Bronchial epithelial cell (primary cell): ENCODE data around the gene LMNTD2. TPM values are rescaled to one million over a fixed set of nuclear protein-coding genes. Genes with fewer than 3 reads are reported as not detected.

Source experiments
- DNase-seq: peaks from one replicate; pipeline ENCODE4 v3.0.0-alpha.2; 2010; ENCODE audit warnings: low read depth
- FAIRE-seq: peaks from 2 replicates; lab custom pipeline; 2011; peaks lifted over from hg19 to GRCh38; lab: Jason Lieb, UNC
- H3K27me3 ChIP-seq: 2 replicates; pipeline ENCODE4 v1.5.1; 2011; ENCODE audit warnings: low read length; ENCODE audit not compliant: control insufficient read depth, insufficient read depth
- H3K36me3 ChIP-seq: 2 replicates; pipeline ENCODE4 v1.5.1; 2011; ENCODE audit warnings: low read length; ENCODE audit not compliant: control insufficient read depth, insufficient read depth
- H3K4me3 ChIP-seq: 2 replicates; pipeline ENCODE4 v1.5.1; 2011; ENCODE audit warnings: mild to moderate bottlenecking, low read depth, low read length, control low read depth
- CTCF ChIP-seq: IDR thresholded peaks from 2 replicates; pipeline ENCODE4 v1.5.1; 2011; ENCODE audit warnings: mild to moderate bottlenecking, moderate library complexity, low read length, control low read depth, inconsistent platforms; ENCODE audit not compliant: insufficient read depth, severe bottlenecking
- total RNA-seq: library from RNA; depleted of rRNA; stranded (reverse); fragments of >200 nt; gene quantifications from 2 replicates; pipeline ENCODE4 v1.2.1, GENCODE V29; 2014

Gene LMNTD2
- total RNA-seq, 1 donor from 2014 or later = 1.1 TPM

GRCh38 chr11:573146-573759 lies 12.7 kb upstream of the LMNTD2 start:
- Histone ChIP-seq H3K4me3 (no peak overlapping the region), H3K36me3 (peaks cover 2% of the 10 kb centered on the region), H3K27me3 (no peaks in the 10 kb centered on the region)
- TF ChIP-seq CTCF = no peak
- FAIRE-seq (no peak), DNase-seq (no peak)

- no peak for DNase-seq
- Histone ChIP-seq H3K4me3 (no peak overlapping the region), H3K27me3 (no peaks in the 10 kb centered on the region), H3K36me3 (peaks cover 5% of the 10 kb centered on the region)
- no peak for FAIRE-seq
- TF ChIP-seq CTCF = no peak
Observed at GRCh38 chr11:571802-572185, 11.3 kb upstream of the LMNTD2 start.

GRCh38 chr11:569158-569885 lies 8.8 kb upstream of the LMNTD2 start:
- Histone ChIP-seq H3K36me3 (peaks cover 10% of the 10 kb centered on the region), H3K4me3 (peak overlapping the region; percentile 57), H3K27me3 (no peaks in the 10 kb centered on the region)
- DNase-seq (no peak), FAIRE-seq (no peak)
- TF ChIP-seq CTCF = no peak

GRCh38 chr11:568306-569157 lies 8.0 kb upstream of the LMNTD2 start:
- DNase-seq (peak; percentile 83), FAIRE-seq (no peak)
- peaks cover 15% of the 10 kb centered on the region for H3K36me3 ChIP-seq
- no peak for TF ChIP-seq CTCF
- no peaks in the 10 kb centered on the region for H3K27me3 ChIP-seq
- peak overlapping the region; percentile 99 for H3K4me3 ChIP-seq

- no peak for DNase-seq
- no peak for TF ChIP-seq CTCF
- Histone ChIP-seq H3K27me3 (no peaks in the 10 kb centered on the region), H3K4me3 (peak overlapping the region; percentile 99), H3K36me3 (peaks cover 19% of the 10 kb centered on the region)
- FAIRE-seq = no peak
Observed at GRCh38 chr11:567629-568292, 7.2 kb upstream of the LMNTD2 start.
